ENCODE measurements around the gene IGSF1.
A peak's percentile ranks its signal among the peaks of the same experiment; 100 is the strongest.

The IGSF1 gene

GRCh38 chrX:131288738-131289511 is at the start of gene IGSF1:
Gene IGSF1, minus strand, starts transcription at chrX:131289306. Its CDS starts 2,632 bp downstream, at chrX:131286674.
- peak; percentile 81 for DNase-seq (ENCODE audit: low spot score)

GRCh38 chrX:131332331-131332730 is 43.2 kb upstream of the IGSF1 start:
- DNase-seq (ENCODE audit: low spot score): no peak

GRCh38 chrX:131331152-131331551 is 42.0 kb upstream of the IGSF1 start:
- no peak for DNase-seq (ENCODE audit: low spot score)

GRCh38 chrX:131330735-131331134 is 41.6 kb upstream of the IGSF1 start:
- no peak for DNase-seq (ENCODE audit: low spot score)

- no peak for DNase-seq (ENCODE audit: low spot score)
These were observed 33.5 kb upstream of the IGSF1 start for GRCh38 chrX:131322651-131323050.

GRCh38 chrX:131317326-131317725 is 28.2 kb upstream of the IGSF1 start:
- DNase-seq (ENCODE audit: low spot score): no peak

- no peak for DNase-seq (ENCODE audit: low spot score)
These were observed 27.2 kb upstream of the IGSF1 start for GRCh38 chrX:131316260-131316659.

- no peak for DNase-seq (ENCODE audit: low spot score)
These were observed 19.9 kb upstream of the IGSF1 start for GRCh38 chrX:131308980-131309379.

GRCh38 chrX:131306601-131307000 is 17.5 kb upstream of the IGSF1 start:
- DNase-seq (ENCODE audit: low spot score): no peak

GRCh38 chrX:131305926-131306325 is 16.8 kb upstream of the IGSF1 start:
- DNase-seq (ENCODE audit: low spot score): no peak

- DNase-seq (ENCODE audit: low spot score): no peak
These were observed 13.6 kb upstream of the IGSF1 start for GRCh38 chrX:131302701-131303100.

- DNase-seq (ENCODE audit: low spot score): no peak
These were observed 12.0 kb upstream of the IGSF1 start for GRCh38 chrX:131301155-131301554.

GRCh38 chrX:131298846-131299245 is 9.7 kb upstream of the IGSF1 start:
- no peak for DNase-seq (ENCODE audit: low spot score)

GRCh38 chrX:131298036-131298435 is 8.9 kb upstream of the IGSF1 start:
- no peak for DNase-seq (ENCODE audit: low spot score)

GRCh38 chrX:131289527-131289926 is 421 bp upstream of the IGSF1 start:
- DNase-seq (ENCODE audit: low spot score): no peak

GRCh38 chrX:131288188-131288587 is 918 bp downstream of the IGSF1 start:
- DNase-seq (ENCODE audit: low spot score): no peak

GRCh38 chrX:131287560-131288179 is 1.4 kb downstream of the IGSF1 start:
- DNase-seq (ENCODE audit: low spot score): no peak

- DNase-seq (ENCODE audit: low spot score): no peak
These were observed 9.5 kb downstream of the IGSF1 start for GRCh38 chrX:131279617-131280016.

- no peak for DNase-seq (ENCODE audit: low spot score)
These were observed 9.9 kb downstream of the IGSF1 start for GRCh38 chrX:131279197-131279596.

GRCh38 chrX:131277543-131278136 is 11.5 kb downstream of the IGSF1 start:
- no peak for DNase-seq (ENCODE audit: low spot score)

- no peak for DNase-seq (ENCODE audit: low spot score)
These were observed 16.1 kb downstream of the IGSF1 start for GRCh38 chrX:131273011-131273410.

- no peak for DNase-seq (ENCODE audit: low spot score)
These were observed 17.3 kb downstream of the IGSF1 start for GRCh38 chrX:131271826-131272225.

GRCh38 chrX:131271274-131271673 is 17.8 kb downstream of the IGSF1 start:
- no peak for DNase-seq (ENCODE audit: low spot score)

Data from Ammon's horn (tissue), 1 donor.